ENCODE data around the gene HRH3. TPM values are rescaled to one million over a fixed set of nuclear protein-coding genes. Genes with fewer than 3 reads are reported as not detected.

The HRH3 gene
- total RNA-seq, 1 experiment from 2014 or later, result 1.8 TPM

DNA sequence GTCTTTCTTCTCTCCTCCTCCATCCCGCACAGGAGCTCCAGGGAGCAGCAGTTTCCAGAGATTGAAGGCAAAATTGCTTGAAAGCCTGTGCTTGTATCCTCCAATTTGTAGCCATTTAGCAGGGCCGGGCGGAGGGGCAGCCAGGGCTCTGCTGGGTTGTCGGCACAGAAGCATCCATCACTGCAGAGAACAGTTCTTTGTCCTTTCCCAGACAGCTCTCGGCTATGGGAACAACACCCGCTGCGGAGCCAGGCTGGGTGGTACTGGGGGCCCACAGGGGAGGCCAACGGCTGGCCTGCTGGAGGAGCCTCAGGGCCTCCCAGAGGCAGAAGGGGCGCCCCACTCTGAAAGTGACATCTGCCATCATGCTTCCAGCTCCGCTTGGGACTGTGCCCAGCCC lies 7.8 kb downstream of the HRH3 start:
- H2BK15ac ChIP-seq (ENCODE audit: low read depth, low read length), result no peak overlapping the region; the same call in 1 of the 2 replicates
- H2BK120ac ChIP-seq (ENCODE audit: low read depth, low read length, poor library complexity, severe bottlenecking), result no peak overlapping the region
- no peak overlapping the region for H4K91ac ChIP-seq (ENCODE audit: insufficient read length, low read depth, low read length)
- H3K14ac ChIP-seq (ENCODE audit: insufficient read depth, low read length), result no peak overlapping the region
- Mint-ChIP-seq H3K27ac (peak overlapping the region in 1 of 3 experiments; percentile 71; a peak in 2 of 7 replicates), H3K4me3 (no peak overlapping the region), H3K36me3 (ENCODE audit: insufficient read depth in 1 of 3, low read depth in 3 of 3) (no peaks in the 10 kb centered on the region), H3K4me1 (peaks cover 4 to 19% of the 10 kb centered on the region in 2 experiments), H3K27me3 (ENCODE audit: low read depth) (peaks cover 35% of the 10 kb centered on the region), H3K9me3 (no peaks in the 10 kb centered on the region)
- H4K8ac ChIP-seq (replicated peaks; ENCODE audit: insufficient read length, low read depth, low read length), result no peak overlapping the region
- no peaks in the 10 kb centered on the region for H3K9me3 ChIP-seq (ENCODE audit: control insufficient read depth, low read depth, low read length)
- no peak overlapping the region for H3K9ac ChIP-seq (ENCODE audit: extremely low read depth, insufficient read length, low read length)
- no peak overlapping the region for H2AFZ ChIP-seq (ENCODE audit: low read length)
- H2BK20ac ChIP-seq (ENCODE audit: low read depth, low read length, poor library complexity, severe bottlenecking), result no peak overlapping the region
- H3K23ac ChIP-seq (ENCODE audit: insufficient read length, low read depth, low read length), result no peak overlapping the region
- no peak overlapping the region for H3K4ac ChIP-seq (ENCODE audit: low read depth, low read length)
- no peaks in the 10 kb centered on the region for H3K27me3 ChIP-seq (ENCODE audit: insufficient read depth, low read length)
- no peak for DNase-seq
- H3K79me2 ChIP-seq (ENCODE audit: insufficient read depth, low read length), result no peaks in the 10 kb centered on the region
- H2AK5ac ChIP-seq (ENCODE audit: insufficient read length, low read length), result no peak overlapping the region
- no peaks in the 10 kb centered on the region for H3K4me1 ChIP-seq (ENCODE audit: insufficient read depth, low read length)
- no peak overlapping the region for H2BK12ac ChIP-seq (ENCODE audit: insufficient read length, low read depth, low read length)
- H3T11ph ChIP-seq (ENCODE audit: low read length), result no peak overlapping the region
- no CpG with 5 or more reads among the region's 10 CpGs for WGBS (ENCODE audit: extremely low coverage, insufficient read length, low lambda C conversion rate)
- TF ChIP-seq, protein P1, sequence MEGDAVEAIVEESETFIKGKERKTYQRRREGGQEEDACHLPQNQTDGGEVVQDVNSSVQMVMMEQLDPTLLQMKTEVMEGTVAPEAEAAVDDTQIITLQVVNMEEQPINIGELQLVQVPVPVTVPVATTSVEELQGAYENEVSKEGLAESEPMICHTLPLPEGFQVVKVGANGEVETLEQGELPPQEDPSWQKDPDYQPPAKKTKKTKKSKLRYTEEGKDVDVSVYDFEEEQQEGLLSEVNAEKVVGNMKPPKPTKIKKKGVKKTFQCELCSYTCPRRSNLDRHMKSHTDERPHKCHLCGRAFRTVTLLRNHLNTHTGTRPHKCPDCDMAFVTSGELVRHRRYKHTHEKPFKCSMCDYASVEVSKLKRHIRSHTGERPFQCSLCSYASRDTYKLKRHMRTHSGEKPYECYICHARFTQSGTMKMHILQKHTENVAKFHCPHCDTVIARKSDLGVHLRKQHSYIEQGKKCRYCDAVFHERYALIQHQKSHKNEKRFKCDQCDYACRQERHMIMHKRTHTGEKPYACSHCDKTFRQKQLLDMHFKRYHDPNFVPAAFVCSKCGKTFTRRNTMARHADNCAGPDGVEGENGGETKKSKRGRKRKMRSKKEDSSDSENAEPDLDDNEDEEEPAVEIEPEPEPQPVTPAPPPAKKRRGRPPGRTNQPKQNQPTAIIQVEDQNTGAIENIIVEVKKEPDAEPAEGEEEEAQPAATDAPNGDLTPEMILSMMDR (conservative IDR thresholded peaks at IDR 0.05), result no peak
- H3K18ac ChIP-seq (ENCODE audit: insufficient read length, low read depth, low read length), result no peak overlapping the region
- no peak overlapping the region for H2BK5ac ChIP-seq (ENCODE audit: insufficient read length, low read length)
- no peak overlapping the region for H3K27ac ChIP-seq (ENCODE audit: insufficient read length, low read depth, low read length)
- no peaks in the 10 kb centered on the region for H3K23me2 ChIP-seq (ENCODE audit: insufficient read length, low read depth, low read length, poor library complexity, severe bottlenecking)
- no peak overlapping the region for H3K4me2 ChIP-seq (ENCODE audit: insufficient read depth, insufficient read length, low read length)
- no peaks in the 10 kb centered on the region for H4K20me1 ChIP-seq (ENCODE audit: control insufficient read depth, insufficient read depth, insufficient read length)
- no peak overlapping the region for H4K5ac ChIP-seq (ENCODE audit: insufficient read length, low read depth, low read length)
- H3K79me1 ChIP-seq (ENCODE audit: insufficient read depth, low read depth, low read length, poor library complexity, severe bottlenecking), result no peaks in the 10 kb centered on the region
- H3K56ac ChIP-seq (ENCODE audit: insufficient read length, low read depth, low read length), result no peak overlapping the region
